ENCODE data around the gene INTS11.
A peak's percentile ranks its signal among the peaks of the same experiment; 100 is the strongest.

Gene INTS11

DNA sequence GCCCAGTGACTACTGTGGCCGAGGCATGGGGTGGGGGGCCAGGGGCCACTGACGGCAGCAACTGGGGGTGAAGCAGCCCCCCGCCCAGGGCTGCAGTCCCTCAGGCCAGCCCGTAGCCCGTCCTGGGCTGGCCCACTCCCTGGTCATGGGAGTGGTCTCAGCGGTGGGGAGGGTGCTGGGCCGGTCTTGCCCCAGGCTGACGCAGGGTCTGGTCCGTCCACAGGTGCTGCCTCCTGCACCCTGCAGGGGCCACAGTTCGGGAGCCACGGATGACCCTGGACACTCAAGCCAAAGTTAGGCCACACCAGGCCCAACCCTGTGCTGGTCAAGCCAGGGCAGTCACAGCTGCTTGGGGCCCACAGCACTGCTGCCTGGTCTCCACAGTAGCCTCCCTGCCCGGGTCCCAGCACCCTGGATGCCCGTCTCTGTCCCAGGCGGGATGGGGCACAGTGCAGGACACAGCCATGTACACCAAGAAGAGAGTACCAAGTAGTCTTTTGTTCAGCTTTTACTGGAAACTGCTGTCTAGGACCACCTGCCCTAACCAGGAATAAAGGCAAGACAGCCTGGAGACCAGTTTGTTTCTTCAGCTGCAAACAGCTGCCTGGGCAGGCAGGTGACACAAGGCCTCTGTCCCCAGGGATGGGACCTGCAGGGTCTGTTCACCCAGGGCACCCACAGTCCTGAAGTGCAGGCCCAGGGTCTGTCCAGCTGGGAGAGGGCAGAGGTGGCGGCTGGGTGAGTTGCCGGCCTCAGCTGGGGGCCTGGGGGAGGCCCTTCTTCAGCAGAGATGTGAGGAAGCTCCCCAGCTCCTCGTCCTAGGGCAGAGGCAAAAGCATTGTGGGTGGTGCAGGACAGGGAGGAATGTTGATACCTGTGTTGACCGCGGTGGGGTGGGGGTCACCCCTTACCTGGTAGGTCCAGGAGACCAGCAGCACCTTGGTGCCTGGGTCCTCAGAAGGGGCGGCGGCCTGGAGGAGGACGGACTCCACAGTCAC is 13.1 kb downstream of the INTS11 start:
- no peak for DNase-seq

DNA sequence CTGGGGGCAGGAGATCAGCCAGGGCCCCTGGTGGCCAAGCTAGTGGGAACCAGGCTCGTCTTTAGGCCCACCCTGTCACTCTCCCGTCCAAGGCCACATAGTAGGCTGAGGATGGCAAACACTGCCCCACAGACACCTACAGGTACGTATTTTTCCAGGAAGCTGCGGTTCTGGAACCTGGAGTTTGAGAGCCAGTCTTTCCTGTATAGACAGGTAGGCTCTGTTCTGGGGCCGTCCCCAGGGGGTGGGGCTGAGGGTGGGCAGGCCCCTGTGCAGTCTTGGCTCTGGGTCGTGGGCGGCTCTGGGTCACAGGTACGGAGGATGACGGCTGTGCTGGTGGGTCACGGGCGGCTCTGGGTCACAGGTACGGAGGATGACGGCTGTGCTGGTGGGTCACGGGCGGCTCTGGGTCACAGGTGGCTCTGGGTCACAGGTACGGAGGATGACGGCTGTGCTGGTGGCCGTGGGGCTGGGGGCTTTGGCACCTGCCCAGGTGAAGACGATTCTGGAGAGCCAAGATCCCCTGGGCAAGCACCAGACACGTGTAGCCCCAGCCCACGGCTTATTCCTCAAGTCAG is 13.9 kb downstream of the INTS11 start:
- no peak for DNase-seq

DNA sequence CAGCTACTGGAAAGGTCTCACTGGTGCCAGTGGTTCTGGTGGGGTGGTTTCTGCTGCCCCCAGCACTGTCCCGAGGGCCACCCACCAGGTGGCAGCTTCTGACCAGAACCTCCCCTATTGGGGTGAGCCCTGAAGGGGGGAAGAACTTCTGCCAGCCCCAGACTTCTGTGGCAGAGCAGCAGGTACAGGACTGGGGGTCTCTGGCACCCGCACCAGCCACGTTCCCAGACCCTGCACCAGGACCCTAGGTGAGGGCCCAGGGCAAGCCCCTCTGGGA is 14.4 kb downstream of the INTS11 start:
- DNase-seq: no peak

DNA sequence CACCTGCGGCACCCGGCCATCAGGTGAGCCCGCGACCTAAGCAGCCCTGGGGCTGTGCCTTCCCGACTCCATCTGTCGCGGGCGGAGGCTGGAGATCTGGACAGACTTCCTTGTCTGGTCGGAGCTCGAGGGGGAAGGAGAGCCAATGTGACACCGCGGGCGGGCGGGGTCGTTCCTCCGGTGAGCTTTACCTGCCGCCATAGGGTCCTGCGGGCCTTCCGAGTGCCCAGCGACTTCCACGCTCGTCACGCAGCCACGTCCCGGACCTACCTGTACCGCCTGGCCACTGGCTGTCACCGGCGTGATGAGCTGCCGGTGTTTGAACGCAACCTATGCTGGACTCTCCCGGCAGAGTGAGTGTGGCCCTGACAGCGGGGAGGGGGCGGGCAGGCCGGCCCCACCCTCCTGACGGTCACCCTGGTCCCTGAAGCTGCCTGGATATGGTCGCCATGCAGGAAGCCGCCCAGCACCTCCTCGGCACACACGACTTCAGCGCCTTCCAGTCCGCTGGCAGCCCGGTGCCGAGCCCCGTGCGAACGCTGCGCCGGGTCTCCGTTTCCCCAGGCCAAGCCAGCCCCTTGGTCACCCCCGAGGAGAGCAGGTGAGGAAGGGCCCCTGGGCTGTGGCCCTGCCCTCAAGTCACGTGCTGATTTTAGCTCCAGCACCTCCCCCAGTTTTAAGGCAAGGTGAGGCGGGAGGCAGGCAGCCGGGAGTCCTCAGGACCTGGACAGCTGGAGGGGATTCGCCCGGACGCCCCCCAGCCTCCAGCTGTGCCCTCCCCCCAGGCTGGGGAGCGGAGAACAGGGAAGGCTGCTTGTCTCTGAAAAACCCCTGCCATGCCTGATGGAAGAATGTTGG is 15.0 kb downstream of the INTS11 start:
- no peak for DNase-seq

DNA sequence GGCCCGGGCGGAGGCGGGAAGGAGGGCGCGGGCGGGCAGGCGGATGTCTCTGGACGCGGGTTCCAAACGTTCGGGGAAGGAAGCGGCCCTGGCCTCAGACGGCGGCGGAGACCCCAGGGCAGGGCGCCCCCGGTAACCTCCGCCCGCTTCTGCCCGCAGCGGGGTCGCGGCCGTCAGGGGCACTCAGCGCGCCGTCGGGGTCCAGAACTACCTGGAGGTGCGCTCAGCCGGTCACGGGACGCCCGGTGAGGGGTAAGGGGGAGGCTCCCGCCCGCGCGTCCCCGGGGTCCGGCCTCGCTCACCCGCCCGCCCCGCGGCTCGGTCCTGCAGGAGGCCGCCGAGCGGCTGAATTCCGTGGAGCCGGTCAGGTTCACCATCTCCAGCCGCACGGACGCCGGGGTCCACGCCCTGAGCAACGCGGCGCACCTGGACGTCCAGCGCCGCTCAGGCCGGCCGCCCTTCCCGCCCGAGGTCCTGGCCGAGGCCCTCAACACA is 15.7 kb downstream of the INTS11 start:
- DNase-seq: no peak

DNA sequence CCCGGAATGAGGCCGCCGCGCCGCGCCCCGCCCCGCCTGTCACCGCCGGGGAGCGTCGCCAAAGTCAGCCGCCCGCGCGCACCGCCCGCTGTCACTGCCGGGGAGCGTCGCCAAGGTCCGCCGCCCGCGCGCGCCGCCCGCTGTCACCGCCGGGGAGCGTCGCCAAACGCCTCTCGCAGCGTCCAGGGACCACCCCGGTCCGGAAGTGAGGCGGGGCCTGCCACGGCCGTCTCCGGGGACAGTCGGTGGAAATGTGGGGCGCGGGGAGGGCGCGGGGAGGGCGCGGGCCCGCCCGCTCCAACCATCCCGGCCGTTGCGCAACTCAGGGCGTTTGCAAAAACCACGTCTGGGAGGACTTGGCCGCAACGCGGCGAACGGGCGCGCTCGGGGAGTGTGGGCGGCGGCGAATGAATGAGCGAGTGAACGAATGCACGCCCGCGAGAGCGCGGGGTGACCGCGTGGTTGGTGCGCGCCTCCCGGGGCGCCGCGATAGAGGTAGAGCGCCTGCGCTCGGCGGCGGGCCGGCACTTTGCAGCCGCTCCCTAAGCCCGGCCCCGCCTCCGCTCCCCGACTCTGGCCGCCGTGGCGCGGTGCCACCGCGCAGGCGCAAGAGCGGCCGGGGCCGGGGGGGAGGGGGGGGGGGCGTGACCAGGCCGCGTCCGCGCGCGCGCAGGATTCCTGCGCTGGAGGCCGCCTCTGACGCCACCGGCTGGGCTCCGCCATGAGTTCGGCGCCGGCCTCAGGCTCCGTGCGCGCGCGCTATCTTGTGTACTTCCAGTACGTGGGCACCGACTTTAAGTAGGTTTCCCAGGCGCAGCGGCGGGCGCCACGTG is 16.3 kb downstream of the INTS11 start, which contains the start of the genes ACAP3 and PUSL1:
Gene ACAP3 (minus strand): TSS at position 8 of the 833 bp plus-strand sequence. CDS start 115 bp downstream, outside the sequence.
Gene PUSL1 (plus strand): TSS at position 675 of the 833 bp plus-strand sequence. CDS start 47 bp downstream, at position 722.
- peak; percentile 55 for DNase-seq

DNA sequence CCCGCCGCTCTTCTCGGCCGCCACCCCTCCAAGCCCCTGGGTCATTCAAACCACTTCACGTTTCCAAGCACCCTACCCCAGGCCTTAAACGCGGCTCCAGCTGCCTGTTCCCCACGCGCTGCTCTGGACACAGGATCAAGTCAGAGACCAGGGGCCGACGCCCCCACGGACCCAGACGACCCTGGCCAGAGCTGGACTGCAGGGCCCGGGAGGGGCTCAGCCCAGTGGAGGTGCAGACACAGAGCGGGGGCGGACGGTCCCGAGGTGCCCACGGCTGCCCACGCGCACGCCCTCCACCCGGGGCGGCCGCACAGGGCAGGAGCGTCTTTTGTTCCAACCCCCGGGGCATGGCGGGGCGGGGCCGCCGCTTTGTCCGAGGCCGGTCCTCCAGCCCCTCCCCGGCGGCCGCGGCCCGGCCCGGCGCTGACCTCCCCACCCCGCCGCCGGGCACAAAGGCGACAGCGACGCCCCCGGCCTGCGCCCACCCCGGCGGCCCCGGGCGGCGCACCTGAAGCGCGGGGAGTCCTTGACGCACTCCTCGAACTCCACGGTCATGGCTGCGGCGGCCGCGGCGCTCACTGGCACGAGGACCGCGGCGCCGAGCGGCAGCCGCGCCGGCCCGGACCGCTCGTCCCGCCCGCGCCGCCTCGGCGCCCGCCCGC is 17.1 kb downstream of the INTS11 start:
- no peak for DNase-seq

DNA sequence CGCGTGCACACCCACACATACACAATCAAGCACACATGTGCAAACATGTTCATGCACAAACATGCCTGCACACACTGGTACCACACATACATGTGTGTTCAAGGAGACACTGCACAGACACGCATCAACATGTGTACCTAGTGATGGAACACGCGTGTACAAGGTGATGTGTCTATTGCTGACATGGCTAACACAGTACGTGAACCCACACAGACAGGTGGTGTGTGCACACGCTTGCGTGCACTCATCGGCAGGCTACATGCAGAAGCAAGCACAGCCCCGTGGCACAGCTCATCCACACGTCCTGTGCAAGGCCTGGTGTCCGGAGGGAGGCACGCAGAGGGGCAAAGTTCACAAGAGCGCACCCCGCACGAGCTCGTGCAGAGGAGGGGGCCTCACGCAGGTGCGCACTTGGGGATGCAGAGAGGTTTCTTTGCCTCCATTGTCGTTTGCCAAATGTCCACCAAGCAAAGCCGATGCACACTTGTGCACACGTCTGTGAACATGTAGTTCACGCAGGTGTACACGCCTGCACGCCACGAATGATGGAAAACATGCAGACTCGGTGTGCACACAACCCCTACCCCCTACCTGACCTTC is 17.7 kb downstream of the INTS11 start:
- no peak for DNase-seq

DNA sequence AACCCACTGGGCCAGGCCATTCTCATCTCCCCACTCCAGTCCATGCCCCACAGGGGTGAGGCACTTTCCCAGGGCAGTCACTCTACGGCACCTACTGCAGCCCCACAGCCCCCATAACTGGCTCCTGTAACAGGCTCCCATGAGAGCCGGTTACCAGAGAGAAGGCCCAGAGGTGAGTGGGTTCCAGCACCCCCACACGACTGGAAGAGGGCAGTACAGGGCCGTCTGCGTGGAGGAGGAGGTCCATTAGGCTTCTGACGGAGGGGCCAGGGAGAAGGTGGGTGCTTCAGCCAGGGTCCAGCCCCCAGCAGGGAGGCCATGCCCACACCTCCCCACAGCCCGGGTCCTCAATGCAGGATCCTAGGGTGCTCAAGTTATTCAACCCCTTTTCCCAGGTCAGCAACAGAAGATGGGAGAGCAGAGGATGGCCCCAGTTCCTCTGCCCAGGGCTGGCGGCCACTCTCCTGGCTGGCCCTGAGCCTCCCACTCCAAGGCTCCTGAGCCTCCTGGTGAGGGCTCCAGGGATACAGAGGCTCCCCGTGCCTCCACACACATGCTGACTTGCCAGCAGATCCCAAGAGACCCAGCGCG is 18.3 kb downstream of the INTS11 start:
- DNase-seq: no peak

DNA sequence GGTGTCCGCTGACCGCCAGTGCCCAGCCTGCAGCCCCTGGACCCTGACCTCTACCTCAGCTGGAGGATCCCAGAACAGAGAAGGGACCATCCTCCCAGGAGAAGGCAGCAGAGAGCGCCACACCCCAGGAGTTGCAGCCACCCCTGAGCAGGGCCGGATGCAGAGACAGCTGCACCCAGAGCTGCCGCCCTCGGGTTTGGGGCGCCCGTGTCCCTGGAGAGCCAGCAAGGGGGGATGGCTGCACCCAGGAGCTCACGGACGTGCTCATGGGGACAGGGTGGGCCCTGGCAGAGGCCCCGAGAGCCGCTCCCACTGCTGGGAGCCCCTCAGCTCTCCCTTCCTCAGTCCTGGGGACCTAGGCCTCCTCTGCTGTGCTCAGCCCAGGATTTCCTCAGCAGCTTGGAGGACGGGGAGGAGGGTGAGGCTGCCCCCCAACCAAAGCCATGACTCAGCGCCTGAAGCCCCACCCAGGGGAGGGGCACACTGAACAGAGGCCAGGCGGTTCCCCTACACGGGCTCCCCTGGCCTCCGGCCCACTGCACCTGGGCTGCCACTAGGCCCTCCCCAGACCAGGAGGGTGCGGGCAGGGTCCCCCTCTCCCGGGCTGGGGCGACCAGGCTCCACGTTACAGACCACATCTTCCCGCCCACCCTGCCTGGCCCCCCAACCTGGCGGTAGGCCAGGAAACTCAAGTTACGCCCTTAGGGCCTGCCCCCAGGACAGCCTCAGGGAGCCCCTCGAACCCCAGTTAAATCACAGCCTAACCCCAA is 19.0 kb downstream of the INTS11 start:
- no peak for DNase-seq

DNA sequence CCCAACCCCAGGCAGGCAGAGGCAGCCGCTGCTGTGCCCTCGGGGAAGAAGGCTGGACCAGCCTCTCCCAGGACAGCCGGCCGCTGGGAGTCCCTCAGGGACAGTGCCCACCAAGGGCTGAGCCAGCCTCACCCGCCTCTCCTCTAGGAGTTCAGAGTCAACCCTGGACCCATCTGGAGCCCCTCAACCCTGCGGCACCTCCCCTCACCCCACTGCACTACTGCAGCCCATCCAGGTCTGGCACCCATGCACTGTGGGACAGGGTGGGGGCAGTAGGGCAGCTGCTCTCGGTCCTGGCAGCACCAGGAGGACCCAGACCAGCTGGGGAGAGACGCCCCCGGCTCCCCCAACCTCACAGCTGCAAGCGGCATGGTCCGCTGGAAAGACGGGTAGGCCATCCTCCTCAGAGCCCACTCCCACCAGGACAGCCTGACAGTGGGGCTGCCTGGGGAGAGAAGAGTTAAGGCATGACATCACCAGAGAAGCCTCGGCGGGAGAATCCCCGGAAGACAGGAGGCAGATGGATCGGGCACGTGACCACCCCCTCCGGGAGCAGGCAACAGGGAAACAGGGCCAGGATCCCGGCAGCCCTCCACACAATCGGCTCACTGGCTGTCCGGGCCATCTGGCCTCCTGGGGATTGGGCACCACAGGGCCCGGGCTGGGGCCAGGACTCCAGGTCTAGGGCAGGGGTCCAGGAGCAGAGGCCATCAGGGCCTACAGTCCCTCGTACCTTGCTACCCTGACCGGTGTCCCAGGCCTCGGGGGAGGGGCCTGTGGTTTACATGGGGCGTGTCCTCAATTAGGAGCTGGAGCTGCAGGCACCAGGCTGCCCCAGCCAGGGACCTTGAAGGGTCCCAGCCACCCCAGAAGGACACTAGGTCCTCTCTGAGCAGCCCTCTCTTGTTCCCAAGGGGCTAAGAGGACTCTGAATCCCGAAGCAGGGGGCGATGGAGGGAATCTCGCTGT is 19.8 kb downstream of the INTS11 start:
- no peak for DNase-seq

DNA sequence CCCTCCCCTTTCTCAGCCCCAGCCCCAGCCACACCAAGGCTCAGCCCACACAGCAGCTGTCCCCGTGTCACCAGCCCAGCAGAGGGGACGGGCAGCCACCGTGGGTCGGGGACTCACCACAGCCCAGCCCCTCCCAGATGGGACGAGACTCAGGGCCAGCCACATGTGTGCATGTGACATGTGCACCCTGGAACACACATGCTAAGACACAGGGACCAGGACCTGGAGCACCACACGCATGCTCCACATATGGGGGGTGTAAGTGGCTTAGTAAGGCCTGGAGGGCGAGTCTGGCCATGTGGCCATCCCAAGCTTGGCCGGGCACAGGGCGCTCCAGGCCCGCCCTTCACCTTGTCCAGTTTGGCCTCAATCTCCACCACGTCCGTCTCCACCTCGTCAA is 20.7 kb downstream of the INTS11 start:
- no peak for DNase-seq

DNA sequence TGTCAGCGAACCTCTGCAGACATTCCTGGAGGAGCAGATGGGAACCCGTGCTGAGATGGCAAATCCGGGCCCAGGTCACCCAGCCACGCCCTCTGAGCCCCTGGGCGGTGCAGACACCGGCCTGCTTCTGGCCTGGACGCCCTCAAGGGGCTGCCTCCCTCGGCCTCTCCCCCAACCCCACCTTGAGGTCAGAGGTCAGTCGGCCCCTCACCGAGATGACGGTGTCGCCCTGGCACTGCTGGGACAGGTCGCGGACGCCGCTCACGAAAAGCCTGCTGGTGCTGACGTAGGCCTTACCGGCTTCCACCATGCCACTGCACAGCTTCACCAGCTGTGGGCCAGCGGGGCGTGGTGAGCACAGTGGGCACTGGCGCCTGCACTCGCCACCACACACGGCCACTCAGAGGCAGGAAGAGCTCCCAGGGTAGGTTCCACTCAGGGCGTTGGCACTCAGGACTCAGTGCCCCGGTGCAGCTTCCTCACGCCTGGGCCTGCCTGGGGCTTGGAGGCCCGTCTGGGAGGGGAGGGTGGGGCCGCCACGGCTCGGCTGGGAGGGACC is 21.4 kb downstream of the INTS11 start:
- DNase-seq: no peak

DNA sequence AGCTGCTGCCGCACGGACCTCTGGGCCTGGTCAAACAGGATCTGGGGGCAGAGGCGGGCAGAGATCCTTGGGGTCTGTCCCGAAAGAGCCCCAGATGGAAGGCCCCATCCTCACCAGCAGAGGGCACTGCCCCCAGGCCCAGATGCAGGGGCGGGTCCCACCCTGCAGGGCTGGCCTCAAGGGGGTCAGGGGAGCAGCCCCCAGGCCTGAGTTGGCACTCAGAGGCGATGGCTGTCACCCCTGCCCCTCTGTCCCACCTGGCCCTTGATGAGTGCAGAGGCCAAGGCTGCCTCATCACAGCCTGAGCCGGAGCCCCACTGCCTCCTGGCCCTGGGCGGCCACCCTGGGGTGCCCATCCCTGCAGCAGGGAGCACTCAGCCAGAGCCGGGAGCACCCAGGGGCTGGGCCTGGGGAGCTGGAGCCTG is 22.4 kb downstream of the INTS11 start:
- no peak for DNase-seq

DNA sequence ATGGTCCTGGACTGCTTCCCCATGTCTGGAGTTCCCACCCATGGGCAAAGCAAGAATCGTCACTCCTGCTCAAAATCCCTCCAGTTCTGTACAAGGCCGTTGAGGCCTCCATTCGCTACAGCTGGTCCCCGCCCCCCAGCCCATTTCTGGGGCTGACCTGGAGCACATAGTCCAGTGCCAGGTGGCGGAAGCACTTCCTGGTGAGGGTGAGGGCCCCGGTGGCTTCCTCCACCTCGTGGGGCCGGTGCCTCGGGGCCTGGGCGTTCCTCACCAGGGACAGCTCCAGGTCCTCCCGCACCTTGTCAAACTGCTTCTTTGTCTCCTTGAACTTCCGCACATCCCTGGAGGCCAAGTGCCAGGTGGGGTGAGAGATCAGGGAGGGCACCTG is 24.1 kb downstream of the INTS11 start:
- DNase-seq: no peak

DNA sequence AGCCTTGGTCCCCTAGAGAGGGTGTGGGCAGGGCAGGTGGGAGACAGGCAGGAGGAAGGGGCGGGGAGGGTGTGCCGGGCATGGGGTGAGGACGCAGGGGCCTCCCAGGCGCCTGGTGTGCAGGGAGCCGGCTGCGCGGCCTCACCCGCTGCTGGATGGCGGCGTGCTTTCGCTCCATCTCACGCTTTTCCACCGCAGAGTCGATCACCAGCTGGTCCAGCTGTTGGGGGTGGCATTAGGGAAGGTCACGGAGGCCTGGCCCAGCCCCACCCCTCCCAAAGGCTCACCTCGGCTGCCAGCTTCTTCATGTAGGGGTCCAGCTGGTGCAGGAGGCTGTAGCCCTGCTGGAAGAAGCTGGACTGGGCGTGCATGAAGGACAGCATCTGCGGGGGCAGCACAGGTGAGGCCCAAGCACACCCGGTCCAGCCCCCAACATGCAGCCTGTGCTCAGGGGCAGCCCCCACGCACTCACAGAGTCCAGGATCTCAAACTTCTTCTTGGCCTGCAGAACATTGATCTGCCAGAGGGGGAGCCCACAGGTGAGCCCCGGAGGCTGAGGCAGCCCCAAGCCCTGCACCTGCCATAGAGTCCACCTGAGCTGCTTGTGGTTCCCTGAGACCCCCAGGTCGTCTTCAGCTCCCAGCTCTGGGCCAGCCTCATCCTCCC is 24.6 kb downstream of the INTS11 start:
- DNase-seq: no peak

DNA sequence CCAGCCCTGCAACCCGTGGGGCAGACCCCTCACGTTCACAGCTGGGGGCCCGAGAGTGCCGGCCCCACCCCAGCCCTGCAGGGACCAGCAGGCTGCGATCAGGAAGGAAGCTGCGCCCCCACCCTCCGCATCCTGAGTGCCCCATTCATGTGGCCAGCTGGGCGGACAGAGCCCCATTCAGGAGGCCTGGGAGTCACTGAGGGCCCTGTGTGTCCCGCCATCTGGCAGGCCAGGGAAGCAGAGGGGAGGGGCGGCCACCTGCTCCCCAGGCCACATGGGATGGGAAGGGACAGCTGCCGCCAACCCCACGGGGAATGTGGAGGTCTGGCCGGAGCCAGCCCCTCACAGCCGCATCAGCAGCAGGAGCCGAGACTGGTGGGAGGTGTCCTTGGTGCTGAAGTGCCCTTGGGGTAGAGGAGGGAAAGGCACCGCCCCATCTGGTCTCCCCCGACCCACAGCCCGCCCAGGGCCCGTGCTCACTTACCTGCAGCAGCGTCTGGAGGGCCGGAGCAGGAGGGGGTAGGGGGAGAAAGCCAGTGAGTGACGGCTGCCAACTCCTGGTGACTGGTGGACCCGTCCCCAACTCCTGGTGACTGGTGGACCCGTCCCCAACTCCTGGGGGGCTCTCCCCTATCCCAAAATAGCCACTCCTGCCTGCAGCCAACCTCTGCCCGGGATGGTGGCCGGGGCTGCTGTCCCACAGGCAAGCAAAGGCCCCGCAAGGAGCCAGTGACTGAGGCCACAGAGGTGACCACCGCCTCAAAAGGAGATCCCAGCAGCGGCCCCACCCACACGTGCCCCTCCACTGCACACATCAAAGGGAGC is 25.4 kb downstream of the INTS11 start:
- no peak for DNase-seq
